ENCODE measurements around the gene ZNF224. TPM values are rescaled to one million over a fixed set of nuclear protein-coding genes. Genes with fewer than 3 reads are reported as not detected.

The ZNF224 gene
- total RNA-seq: 19.0 and 27.8 TPM in 2 replicates

DNA sequence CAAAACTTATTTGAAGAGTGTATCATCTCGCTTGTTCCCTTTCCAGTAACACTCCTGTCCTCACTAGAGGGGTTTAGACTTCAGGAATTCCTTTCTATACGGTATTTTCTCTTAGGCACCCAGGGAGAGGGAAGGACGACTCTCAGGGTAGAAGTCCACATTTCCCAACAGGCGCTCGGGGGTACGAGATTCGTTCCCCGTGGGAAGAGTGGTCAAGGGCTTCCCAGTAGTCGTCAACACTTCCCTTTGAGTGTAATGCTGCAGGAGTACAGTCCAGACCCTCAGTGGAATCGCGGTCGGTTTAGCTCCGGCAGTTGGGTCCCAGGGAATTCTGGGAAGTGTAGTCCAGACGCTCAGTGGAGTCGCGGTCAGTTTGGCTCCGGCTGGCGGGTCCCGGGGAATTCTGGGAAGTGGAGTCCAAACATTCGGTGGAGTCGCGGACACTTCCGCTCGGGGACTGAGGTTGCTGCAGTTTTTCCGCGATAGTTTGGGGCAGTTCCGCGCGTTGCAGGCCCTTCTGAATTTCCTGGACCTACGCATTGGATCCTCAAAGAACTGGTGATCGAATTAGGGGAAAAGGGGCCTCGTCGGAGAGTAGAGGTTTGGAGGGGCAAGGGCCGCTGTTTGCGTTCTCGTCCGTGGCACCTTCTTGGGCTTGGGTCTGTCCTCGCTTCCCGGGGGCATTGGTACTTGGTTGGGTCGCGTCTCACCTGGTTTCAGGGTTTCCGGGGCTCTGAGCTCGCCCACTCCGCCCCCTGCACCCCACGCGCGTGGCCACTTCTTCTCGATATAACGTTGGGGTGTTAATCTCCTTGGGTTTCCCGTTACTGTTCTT lies at the start of gene ZNF224:
ZNF224 (plus strand) TSS at position 431 of the 835 bp plus-strand sequence. CDS start 3,513 bp downstream, outside the sequence.
- peak; percentile 92 to 94 for DNase-seq (ENCODE audit: low read depth in 2 of 2)

DNA sequence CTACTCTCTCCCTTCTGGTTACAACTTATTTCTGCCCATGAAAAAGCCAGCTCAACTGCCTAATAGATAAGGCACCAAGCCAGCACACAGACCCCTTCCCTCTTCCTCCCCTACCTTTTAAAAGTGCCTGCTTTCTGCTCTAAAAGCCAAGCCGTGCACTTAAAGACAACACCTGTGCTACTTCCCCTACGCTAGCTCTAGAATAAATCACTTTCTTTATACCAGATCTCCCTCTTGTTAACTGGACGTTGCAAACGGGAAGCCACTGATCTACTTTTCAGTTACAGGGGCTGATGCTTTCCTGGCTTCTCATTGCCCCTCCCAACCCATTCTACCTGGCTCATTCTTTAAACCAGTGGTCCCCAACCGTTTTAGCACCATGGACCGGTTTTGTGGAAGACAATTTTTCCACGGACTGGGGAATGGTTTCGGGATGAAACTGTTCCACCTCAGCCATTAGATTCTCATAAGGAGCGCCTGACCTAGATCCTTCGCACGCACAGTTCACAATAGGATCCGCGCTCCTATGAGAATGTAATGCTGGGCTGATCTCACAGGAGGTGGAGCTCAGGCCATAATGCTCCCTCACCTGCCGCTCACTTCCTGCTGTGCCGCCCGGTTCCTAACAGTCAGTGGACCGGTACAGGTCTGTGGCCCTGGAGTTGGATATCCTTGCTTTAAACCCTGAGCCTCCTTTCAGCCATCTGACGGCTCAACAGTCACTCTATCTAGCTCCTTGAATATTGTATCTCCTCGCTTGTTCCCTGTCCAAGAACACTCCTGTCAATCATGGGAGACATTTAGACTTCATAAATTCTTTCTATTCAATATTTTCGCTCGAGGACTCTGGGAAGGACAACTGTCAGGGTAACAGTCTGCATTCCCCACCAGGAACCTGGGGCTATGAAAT lies 43.2 kb upstream of the ZNF224 start:
- DNase-seq (ENCODE audit: low read depth in 2 of 2): peak; percentile 7 to 8

DNA sequence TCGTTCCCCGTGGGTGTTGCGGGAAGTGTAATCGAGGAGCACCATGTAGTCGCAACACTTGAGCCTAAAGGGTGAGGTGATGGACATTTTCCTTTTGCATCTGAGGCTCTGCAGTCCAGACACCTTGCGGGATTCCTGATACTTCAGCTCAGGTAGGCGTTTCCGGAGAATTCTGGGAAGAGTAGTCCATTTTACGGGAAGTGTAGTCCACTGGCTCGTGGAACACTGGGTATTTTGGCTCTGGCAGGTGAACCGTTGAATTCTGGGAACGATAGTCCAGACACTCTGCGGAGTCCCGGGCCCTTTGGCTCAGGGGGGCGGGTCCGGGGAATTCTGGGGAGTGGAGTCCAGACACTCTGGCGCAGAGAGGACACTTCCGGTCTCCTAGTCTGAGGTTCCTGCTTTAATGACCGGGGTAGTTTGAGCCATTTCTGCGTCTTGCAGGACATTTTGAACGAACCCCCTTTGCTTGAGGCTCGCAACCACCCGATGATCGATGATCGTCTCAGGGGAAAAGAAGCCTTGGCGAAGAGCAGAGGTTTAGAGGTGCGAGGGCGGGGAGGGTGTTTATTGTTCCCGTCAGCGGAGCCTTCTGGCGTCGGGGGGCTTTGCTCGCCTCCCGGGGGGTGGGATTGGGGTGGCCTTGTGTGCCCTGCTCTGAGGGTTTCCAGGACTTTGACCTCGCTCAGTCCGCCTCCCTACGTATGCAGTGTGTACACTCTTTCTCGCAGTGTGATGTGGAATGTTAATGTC lies 42.3 kb upstream of the ZNF224 start, which contains the start of gene ZNF223:
ZNF223 (plus strand) TSS at position 387 of the 753 bp plus-strand sequence. CDS start 3,141 bp downstream, outside the sequence.
- DNase-seq (ENCODE audit: low read depth in 2 of 2): peak; percentile 91 to 92

DNA sequence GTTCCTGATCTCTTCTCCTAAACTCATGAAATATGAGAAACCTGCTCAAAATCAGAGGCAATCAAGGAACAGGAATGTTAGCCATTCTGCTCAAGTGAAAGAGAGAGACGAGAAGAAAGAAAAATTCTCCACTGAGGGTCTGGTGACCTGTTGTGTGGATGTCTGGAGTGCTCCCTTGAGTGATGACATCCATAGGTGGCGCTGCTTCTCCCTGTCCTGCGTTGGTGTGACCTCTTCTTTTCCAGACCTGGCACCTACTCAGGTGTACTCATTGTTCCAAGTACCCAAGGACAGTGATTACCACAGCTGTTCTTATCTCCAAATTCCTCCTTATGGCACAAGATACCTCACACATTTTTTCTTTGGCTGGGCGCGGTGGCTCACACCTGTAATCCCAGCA lies 38.3 kb upstream of the ZNF224 start:
- no peak for DNase-seq (ENCODE audit: low read depth in 2 of 2)

DNA sequence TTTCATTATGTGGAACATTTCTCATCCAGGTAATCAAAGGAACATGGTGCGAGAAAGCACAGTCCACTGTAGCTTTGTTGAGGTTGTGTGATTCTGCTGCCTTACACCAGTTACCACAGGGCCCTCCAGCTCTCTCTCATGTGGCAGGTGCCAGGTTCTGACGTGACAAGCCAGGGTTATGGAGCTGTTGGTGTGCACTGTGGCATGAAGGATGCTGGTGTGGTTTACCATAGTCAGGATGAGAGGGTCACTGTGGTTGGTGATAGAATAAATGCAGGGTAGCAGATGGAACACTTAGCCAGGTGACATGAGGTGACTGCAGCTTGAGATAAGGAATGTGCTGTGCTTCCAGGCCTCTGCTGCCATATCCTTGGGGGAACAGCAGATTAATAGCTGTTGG lies 34.9 kb upstream of the ZNF224 start:
- no peak for DNase-seq (ENCODE audit: low read depth in 2 of 2)

DNA sequence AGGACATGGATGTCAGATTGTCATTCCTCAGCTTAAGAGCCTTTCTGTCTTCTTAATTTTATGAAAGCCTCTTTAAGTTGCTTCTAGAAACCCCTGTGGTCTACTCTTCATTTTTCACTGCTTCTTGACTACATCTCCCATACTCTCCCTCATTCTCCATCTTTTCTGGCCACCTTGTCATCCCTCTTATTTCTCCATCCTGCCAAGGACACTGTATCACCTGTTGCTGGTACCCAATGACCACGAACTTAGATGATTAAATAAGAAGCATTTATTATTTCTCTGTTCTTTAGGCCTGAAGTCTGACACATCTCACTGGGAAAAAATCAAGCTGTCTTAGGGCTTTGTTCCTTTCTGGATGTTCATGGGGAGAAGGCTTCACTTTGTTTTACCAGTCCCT lies 33.1 kb upstream of the ZNF224 start:
- no peak for DNase-seq (ENCODE audit: low read depth in 2 of 2)

DNA sequence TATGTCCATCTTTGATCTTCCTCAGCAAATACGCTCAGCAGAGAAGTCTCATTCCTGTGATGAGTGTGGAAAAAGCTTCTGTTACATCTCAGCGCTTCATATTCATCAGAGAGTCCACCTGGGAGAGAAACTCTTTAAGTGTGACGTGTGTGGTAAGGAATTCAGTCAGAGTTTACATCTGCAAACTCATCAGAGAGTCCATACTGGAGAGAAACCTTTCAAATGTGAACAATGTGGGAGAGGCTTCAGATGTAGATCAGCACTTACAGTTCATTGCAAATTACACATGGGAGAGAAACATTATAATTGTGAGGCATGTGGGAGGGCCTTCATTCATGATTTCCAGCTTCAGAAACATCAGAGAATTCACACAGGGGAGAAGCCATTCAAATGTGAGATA lies 27.9 kb upstream of the ZNF224 start:
- no peak for DNase-seq (ENCODE audit: low read depth in 2 of 2)

DNA sequence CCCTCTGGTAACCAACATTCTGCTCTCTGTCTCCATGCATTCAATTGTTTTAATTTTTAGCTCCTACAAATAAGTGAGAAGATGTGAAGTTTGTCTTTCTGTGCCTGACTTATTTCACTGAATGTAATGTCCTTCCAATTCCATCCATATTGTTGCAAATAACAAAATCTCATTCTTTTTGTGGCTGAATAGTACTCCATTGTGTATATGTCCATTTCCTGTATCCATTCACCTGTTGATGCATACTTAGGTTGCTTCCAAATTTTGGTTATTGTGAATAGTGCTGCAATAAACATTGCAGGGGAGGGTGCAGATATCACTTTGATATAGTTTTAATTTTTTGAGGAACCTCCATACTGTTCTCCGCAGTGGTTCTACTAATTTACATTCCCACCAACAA lies 24.7 kb upstream of the ZNF224 start:
- no peak for DNase-seq (ENCODE audit: low read depth in 2 of 2)

DNA sequence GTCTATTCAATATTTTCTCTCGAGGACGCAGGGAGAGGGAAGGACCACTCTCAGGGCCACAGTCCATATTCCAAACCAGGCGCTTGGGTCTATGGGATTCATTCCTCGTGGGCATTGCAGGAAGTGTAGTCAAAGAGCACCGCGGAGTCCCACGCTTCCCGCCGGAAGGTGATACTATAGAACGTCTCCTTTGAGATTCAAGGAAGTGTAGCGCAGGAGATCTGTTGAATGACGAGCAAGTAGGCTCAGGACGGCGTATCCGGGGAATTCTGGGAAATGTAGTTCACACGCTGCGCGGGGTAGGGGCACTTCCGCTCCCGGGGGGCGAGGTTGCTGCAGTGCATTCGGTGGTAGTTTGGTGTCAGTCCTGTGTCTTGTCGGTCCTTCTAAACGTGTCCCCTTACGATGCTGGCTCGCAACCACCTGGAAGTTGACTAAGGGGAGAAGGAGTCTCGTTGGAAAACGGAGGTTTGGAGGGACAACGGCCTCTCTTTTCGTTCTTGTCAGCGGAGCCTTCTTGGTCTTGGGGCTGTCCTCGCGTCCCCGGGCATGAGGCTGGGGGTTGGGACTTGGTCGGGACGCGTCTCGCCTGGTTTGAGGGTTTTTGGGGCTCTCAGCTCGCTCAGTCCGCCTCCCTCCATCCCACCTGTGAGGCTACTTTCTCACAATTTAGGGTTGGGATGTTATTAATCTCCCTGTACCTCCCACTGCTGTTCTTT lies 22.2 kb upstream of the ZNF224 start, which contains the start of gene ZNF284:
ZNF284 (plus strand) TSS at position 336 of the 719 bp plus-strand sequence. CDS start 4,231 bp downstream, outside the sequence.
- peak; percentile 77 to 89 for DNase-seq (ENCODE audit: low read depth in 2 of 2)

DNA sequence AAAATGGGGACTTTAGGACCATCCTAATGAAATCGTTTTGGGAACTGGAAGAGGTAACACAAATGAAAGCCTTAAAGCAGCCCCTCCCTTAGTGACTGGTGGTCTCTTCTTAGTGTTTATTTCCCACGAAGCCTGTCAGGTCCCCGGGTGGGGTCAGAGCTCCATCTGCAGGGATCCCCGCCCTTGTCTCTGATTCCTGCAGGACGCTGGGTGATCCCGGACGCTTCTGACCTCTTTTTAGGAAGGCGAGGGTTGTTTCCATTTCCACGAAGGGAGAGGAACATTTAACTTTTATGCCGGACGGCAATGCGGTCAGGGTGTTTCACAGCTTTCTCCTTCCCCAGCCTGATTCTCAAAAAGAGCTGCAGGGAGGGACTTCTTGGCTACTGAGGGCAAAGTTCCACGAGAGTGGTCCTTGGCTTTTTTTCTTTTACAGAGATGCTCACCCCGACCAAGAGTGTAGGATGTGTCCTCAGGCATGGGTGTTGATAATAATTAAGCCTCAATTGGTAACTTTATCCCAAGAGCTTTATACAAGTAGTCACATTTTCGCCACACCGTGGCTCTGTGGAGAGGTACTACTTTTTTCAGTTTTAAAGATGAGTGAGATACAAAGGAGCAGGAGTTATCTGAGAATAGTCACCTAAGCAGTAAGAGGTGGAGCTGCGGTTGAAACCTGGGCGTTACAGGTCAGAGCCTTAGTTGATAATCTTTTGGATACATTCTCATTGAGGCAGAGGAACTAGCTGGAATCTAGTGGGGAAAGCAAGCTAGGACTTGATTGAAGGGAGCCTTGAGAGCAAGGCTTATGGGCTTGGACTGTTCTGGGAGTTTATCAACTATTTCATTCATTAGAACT lies 21.4 kb upstream of the ZNF224 start:
- DNase-seq (ENCODE audit: low read depth in 2 of 2): peak; percentile 13 to 15

DNA sequence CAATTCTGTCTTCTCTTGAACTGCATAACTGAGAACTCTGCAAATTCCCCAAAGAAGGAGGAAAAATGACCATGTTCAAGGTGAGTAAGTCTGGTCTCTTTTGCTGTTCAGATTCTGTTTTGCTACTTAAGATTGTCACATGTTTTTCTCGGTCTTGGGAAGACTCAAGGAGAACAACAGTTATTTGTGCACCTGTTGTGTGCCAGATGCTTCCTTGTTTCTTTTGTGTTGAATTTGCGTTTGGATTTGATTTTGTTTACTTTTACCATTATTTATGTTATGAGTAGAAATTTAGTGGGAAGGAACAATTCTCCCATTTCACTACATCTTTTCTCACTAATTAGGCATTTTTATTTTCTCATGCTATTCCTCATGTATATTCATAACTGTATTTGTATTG lies 17.8 kb upstream of the ZNF224 start:
- DNase-seq (ENCODE audit: low read depth in 2 of 2): no peak

DNA sequence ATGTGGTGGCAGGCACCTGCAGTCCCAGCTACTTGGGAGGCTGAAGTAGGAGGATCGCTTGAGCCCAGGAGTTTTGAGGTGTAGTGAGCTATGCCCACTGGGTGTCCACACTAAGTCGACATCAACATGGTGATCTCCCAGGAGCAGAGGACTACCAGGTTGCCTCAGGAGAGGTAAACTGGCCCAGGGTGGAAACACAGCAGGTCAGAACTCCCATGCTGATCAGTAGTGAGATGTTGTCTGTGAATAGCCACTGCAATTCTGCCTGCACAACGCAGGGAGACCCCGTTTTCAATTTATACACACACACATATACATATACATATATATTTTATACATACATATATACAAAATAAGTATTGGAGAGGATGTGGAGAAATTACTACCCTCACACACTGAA lies 2.1 kb upstream of the ZNF224 start:
- no peak for DNase-seq (ENCODE audit: low read depth in 2 of 2)

DNA sequence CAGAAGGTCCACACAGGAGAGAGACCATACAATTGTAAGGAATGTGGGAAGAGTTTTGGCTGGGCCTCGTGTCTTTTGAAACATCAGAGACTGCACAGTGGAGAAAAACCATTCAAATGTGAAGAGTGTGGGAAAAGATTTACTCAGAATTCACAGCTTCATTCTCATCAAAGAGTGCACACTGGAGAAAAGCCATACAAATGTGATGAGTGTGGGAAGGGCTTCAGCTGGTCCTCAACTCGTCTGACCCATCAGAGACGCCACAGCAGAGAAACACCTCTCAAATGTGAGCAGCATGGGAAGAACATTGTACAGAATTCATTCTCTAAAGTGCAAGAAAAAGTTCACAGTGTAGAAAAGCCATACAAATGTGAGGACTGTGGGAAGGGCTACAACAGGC lies 13.6 kb downstream of the ZNF224 start:
- DNase-seq (ENCODE audit: low read depth in 2 of 2): no peak

DNA sequence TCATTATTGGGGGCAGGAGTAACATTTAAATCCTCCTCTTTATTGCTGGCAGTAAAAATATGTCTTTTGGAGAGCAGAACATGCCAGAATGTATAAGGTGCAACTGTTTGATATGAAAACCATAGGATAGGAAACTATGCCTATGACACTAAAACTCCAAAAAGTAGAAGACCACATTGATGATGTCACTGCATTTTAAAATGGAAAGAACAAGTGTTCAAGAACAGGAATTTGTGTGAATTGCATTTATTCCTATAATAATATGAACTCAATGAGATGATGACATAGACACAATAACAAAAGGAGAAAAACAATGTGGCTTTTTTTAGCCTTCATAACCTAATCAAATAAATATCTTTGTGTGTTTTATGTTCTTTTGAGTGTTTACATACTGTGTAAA lies 15.3 kb downstream of the ZNF224 start:
- no peak for DNase-seq (ENCODE audit: low read depth in 2 of 2)

DNA sequence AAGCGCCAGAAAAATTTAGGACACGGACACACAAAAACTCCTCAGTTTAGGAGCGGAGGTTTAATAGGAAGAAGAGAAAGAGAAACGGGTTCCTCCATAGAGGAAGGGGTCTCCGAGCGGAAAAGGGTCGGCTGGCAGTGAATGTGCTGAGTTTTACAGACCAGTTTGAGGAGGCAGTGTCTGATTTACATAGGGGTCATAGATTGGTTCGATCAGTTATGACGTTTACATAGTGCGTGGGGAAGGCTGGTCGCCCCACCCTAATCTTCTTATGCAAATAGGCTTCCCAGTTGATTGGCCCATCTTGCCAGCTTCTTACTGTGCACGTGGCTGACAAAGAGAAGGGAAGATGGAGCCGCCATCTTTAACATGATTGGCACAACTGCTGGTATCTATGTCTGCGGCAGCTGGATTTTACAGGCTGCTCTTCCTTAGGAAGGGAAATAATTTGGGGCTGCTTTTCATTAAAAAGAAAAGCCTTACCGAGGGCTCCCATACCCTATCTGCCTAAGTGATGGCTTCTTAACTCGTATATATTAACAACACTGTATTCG lies 17.8 kb downstream of the ZNF224 start:
- DNase-seq (ENCODE audit: low read depth in 2 of 2): peak; percentile 59 to 69

DNA sequence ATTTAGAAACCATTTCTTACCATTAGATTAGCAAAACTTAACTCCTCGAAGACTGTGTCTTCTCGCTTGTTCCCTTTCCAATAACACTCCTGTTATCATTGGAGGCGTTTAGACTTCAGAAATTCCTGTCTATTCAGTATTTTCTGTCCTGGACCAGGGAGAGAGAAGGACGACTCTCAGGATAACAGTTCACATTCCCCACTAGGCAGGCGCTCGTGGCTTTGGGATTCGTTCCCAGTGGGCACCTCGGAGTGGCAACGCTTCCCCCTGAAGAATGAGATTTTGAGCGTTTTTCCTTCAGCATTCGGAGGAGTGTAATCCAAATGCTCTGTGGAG lies 18.6 kb downstream of the ZNF224 start:
- DNase-seq (ENCODE audit: low read depth in 2 of 2): no peak

DNA sequence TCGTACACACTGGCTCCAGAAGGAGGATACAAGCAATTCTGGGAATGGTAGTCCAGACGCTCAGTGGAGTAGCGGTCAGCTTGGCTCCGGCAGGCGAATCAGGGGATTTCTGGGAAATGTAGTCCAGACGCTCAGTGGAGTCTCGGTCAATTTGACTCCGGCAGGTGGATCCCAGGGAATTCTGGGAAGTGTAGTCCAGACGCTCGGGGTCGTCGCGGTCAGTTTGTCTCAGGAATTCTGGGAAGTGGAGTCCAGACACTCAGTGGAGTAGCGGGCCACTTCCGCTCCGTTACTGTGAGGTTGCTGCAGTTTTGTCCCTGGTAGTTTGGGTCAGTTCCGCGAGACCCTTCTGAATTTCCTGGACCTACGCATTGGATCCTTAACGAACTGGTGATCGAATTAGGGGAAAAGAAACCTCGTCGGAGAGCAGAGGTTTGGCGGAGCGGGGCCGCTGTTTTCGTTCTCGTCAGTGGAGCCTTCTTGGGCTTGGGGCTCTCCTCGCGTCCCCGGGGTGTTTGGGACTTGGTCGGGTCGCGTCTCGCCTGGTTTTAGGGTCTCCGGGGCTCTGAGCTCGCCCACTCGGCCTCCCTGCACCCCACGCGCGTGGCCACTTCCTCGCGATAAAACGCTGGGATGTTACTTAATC lies 19.1 kb downstream of the ZNF224 start, which contains the start of gene ZNF225:
ZNF225 (plus strand) TSS at position 262 of the 646 bp plus-strand sequence. CDS start 2,429 bp downstream, outside the sequence.
- peak; percentile 97 to 98 for DNase-seq (ENCODE audit: low read depth in 2 of 2)

DNA sequence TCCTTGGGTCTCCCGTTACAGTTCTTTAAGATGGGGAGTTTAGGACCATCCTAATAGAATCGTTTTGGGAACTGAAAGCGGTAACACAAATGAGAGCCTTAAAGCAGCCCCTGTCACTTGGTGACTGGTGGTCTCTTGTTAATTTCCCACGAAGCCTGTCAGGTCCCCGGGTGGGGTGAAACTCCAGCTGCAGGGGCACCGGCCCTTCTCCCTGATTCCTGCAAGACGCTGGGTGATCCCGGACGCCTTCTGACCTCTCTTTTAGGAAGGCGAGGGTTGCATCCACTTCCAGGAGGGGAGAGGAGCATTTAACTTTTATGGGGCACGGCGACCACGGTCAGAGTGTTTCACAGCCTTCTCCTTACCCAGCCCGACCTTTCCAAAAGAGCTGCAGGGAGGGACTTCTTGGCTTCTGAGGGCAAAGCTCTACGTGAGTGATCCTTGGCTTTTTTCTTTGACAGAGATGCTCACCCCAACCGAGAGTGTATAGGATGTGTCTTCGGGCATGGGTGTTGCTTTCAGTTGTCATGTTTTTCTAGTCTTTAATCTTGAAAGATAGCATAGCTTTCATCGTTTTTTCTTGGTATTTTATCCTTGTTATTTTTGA lies 19.7 kb downstream of the ZNF224 start:
- DNase-seq (ENCODE audit: low read depth in 2 of 2): no peak
